HG02885 (cell line): ENCODE results near the gene MYO18B.
"Not testable (repeated sequence)": the region's sequence is repeated elsewhere in the genome, so short reads cannot be mapped to it uniquely, and the experiment has no call there.

Source experiments
- ATAC-seq: cut with Tn5 transposase; IDR thresholded peaks from one replicate; pipeline ENCODE4 v1.9.1; 2021; ENCODE audit warnings: mild to moderate bottlenecking; ENCODE audit not compliant: unreplicated experiment, poor library complexity

Gene MYO18B

GRCh38 chr22:25966448-25966913 is 224.5 kb downstream of the MYO18B start:
- no peak for ATAC-seq

DNA sequence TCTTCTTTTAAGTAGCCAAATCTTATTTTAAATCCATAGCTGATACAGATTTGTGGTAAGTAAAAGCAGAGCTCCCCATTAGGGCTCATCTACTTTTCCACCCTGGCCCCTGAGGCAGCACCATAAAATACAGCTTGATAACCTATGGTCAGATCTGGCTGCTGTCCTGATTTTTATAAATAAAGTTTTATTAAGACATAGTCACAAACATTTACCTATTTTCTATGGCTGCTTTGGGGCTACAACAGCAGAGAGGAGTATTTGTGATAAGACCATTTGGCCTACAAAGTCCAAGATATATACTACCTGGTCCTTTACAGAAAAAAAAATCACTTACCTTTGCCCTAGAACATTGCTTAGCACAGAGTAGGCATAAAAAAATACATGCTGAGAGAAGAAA is 227.3 kb downstream of the MYO18B start:
- no peak for ATAC-seq

- no peak for ATAC-seq
Measured at GRCh38 chr22:25969901-25970300, 227.9 kb downstream of the MYO18B start.

GRCh38 chr22:25970374-25970911 is 228.5 kb downstream of the MYO18B start:
- no peak for ATAC-seq

- ATAC-seq: no peak
Measured at GRCh38 chr22:25970999-25971811, 229.2 kb downstream of the MYO18B start.

DNA sequence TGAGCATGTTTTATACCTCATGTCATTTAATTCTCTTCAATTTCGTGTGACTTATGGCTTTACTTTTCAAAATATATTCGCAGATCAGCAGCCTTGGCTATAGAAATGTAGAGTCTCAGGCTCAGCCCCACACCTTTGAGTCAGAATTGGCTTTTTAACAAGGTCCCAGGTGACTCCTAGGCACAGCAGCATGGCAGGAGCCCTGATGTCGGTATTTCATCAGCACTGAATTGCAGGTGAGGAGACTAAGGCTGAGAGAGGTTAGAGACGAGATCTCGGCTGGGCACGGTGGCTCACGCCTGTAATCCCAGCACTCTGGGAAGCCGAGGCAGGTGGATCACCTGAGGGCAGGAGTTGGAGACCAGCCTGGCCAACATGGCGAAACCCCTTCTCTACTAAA is 230.4 kb downstream of the MYO18B start:
- no peak for ATAC-seq

DNA sequence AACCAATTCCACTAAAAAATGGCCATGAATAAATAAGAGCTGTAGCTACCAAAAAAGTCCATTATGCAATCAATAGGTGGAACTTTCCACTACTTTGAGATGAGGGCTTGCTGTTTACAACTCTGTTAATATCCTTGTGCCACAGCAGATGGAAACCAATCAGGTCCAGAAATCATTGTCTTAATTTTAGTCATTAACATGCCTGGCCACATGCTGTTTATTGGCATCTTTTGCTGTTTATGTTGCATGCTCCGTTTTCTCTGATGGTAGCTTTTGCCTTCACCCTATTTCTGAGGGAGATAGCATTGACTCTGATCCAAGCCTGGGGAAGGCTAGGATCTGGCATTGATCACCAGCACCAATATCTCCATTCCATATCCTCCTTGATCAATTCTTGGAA is 234.4 kb downstream of the MYO18B start:
- ATAC-seq: no peak

DNA sequence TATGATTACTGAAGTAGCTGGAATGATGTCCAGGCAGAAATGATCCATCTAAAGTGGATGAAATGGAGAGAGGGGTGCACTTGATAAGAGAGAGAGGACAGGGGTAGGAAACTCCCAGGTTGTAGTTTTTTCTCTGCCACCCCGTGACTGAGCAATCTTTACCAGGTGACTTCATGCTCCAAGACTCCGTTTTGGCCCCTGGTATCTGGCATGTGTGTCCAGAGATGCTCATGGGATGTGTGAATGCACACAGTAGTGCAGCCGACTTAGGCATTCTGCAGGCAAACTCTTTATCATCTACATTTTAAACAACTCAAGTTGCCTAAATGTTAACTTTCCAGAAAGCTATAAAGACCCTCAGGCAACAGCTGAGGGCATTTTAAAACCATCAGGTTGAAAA is 238.0 kb downstream of the MYO18B start:
- no peak for ATAC-seq

DNA sequence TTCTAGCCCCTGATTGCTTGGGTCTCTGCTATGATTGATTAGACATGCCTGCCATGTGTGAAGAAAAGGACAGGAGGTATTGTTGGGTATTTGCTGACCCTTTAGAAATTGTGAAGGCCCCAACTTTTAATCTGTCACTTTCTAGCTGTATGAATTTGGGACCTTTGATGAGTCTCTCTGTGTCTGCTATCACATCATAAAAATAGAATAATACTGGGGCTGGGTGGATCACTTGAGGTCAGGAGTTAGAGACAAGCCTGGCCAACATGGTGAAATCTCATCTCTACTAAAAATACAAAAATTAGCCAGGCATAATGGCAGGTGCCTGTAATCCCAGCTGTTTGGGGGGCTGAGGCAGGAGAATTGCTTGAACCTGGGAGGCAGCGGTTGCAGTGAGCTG is 242.9 kb downstream of the MYO18B start:
- ATAC-seq: not testable (repeated sequence)

- no peak for ATAC-seq
Measured at GRCh38 chr22:25987948-25988347, 246.0 kb downstream of the MYO18B start.

DNA sequence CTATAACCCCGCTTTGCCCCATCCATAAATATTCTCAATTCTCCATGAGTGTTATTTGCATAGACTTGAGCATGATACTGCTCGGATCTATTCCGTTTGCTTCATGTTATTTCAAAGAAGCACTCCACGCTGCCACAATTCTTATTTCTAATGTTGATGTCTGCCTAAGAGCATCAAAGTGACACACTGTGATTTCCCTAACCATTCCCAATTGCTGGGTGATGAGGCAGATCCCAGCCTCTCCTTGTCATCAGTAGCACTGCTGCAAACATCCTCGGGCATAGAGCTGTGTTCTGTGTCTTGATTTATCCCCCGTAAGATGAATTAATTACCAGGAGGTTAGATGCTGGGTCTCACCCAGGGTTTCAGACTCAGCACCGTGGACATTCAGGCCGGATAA is 249.0 kb downstream of the MYO18B start:
- no peak for ATAC-seq

GRCh38 chr22:25992331-25992730 is 250.3 kb downstream of the MYO18B start:
- ATAC-seq: no peak

DNA sequence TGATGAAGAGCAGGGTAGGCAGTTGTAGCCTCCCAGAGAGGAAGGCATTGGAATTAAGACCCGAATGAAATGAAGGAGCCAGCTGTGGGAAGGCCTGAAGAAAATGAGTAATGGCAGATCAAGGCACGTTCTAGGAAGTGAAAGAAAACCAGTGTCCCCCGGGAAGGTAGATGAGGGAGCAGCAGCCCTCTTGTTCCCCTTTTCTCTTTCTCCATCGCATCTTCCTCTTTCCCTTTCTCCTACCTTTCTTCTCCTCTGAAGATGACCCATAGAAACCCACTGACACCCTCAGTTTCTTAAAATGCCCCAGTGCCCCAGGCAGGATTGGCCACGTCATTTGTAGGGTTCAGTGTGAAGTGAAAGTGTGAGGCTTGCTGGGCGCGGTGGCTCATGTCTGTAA is 254.7 kb downstream of the MYO18B start:
- no peak for ATAC-seq

- no peak for ATAC-seq
Measured at GRCh38 chr22:25997886-25998775, 256.1 kb downstream of the MYO18B start.

GRCh38 chr22:26002456-26002855 is 260.5 kb downstream of the MYO18B start:
- no peak for ATAC-seq

- no peak for ATAC-seq
Measured at GRCh38 chr22:26004477-26004876, 262.5 kb downstream of the MYO18B start.

DNA sequence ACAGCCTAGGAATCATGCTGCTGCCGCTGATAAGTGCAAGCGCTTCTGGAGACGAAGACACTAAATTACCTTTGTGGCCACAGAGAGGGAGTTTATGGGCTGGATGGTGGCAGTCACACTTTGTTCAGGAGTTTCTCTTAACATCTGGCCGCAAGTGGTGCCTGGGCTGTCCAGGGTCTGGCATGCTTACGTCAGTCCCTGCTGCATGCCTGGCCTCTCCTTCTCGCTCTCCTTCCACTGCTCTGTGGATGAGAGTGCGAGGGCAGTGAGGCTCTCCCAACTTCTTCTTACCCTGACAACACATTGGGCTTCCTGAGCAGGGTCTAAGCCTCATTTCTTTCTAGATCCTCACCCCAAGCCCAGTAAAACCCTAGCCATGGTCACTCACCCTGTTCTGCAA is 266.6 kb downstream of the MYO18B start:
- no peak for ATAC-seq

DNA sequence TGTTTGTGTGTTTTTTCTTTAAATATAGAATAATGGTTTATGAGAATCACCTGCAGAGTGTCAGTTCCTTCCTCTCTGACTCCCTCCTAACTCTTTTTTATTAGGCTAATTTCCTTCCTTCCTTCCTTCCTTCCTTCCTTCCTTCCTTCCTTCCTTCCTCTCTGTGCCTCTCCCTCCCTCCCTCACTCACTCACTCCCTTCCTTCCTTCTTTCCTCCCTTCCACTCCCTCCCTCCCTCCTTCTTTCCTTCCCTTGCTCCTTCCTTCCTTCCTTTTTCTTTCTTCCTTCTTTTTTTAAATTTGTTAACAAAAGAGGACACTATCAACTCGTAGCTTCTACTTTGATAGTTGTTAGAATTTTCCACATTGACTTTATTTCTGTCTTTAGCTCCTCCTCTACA is 274.9 kb downstream of the MYO18B start:
- no peak for ATAC-seq

DNA sequence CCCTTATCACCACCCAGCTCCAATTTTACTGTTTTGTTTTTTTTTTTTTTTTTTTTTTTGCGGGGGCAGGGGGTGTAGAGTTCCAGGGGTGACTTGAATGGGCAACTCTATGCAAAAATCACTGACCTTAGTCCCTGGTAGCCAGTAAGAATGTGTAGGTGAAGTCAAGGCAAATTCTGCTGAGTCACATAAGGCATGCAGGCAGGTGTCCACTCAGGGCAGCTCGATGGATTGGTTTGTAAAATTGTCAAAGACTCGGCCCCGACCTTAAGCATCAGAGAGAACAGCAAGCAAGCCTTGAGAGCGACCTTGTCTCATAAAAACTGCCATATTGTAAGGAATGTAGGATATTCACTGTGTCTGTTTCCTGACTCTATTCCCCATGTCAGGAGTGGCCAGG is 275.9 kb downstream of the MYO18B start:
- ATAC-seq: no peak

- no peak for ATAC-seq
Measured at GRCh38 chr22:26019596-26019995, 277.6 kb downstream of the MYO18B start.

DNA sequence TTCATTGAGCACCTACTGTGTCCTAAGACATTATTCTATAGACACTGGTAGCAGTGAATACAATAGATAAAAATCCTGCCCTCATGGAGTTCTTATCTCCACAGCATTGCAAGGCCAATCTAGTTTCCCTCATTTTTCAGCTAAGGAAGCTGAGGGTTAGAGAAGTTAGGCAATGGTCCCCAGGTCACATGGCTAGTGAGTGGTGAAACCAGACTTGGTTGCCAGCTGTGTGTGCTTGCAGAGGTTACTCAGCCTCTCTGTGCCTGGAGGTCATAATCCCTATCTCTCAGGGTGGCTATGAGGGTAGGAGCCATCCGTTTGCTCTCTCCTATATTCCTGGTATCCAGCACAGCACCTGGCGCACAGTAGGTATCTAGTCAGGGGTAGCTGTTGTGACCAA is 279.5 kb downstream of the MYO18B start:
- ATAC-seq: no peak
